NCI-H2107 (cell line): Measurements from ENCODE around the gene SETD7.
"Not testable (repeated sequence)": the region's sequence is repeated elsewhere in the genome, so short reads cannot be mapped to it uniquely, and the experiment has no call there.

ENCODE experiments used
- DNase-seq: peaks from one replicate; lab custom pipeline; 2025; lab: John Stamatoyannopoulos, UW

The SETD7 gene

DNA sequence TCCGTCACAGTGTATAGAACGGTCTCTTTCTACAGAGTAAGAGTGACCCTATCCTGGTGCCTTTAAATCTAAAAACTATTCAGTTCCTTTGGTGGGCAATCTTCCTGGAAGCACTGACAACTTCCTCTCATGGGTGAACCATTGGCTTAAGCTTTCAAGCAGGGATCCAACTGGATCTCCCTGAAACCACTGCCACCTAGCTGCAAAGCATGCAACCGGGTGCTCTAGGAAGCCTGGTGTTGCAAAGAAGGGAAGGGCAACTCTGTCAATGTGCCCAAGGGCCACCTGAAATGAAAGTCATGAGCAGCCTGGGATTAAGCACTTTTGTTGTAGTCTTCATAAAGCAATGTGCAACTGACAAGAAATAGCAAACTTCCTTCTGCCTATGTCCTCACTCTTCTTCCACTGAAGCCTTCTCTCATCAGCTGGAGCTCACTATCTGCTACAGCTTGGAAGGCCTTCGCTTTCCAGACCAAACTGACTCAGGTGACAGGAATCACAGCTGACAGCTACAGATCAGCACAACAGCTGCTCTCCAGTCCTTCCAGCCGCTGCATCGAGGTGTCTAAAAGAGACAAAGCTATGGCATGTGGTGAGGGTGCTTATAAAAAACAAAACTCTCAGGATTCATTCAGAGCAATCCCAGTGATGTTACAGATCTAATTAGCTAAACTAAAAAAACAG, 46.1 kb downstream of the SETD7 start:
- no peak for DNase-seq

DNA sequence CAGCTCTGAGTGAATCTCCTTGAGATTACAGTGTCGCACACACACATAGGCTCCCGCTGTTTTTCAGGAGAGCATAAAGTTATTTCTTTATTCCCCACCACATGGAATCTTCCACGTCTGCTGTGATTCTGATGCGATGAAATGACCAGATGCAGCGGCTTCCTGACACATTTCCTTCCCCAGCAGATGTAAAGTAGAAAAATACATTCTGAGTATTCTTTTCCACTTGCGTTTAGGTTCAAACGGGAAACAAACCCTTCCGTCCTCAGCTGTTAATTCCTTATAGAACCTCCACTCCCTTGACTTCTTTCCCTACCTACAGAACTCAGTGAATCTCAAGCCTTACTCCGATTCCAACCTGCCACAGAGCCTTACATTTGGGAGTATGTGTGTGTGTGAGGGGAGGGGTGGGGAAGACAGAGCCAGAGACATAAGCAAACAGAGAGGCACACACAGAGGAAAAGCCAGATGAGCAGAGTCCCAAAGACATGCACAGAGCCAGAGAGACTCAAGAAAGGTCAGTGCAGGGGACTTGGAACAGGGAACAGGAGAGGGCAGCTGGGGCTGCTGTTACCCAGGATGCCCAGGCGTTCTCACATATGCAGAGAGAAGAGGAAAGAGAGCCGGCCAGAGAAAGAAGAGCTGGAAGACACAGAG, 47.3 kb downstream of the SETD7 start:
- no peak for DNase-seq

DNA sequence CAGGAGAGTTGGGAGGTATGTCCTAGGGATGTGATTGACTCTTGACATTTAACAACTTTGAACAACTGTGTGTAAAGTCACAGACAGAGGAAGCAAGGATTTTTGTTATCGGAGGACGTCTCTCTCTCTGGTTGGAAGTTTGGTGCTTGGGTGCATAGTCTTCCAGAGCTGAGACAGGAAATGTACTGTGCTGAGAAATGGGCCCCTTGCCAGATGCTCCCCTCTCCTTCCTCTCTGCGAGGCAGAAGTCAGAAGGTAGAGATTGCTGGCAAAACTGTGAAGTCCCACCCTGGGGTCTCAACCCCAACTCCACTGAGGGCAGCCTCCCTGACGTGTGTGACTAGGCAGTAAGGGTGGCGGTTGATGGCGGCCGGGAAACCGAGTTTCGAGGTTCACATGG, 49.2 kb downstream of the SETD7 start:
- DNase-seq, result no peak

DNA sequence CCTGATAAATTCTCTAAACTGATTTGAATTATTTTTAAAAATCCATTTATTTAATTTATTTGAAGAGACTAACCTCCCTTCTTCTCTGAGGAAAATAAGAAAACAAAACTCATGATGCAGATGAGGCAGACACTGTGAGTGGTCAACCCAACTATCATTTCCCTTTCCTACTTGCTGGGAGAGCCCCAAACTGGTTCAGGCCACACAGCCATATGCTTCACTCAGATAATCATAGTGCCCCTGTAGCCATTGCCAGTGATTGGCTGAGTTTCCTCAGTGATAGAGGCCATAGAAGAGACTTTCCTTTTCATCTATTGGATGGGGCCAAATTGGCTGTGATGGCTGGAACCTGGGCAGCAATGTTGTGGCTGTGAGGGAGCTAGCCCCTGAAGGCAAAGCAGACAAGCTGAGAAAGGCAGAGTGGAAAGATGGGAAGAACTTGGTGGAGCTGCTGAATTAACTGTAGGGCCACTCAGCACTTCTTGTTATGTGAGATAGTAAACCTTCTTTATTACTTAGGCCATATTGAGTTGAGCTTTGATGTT, 52.3 kb downstream of the SETD7 start:
- DNase-seq, result no peak

DNA sequence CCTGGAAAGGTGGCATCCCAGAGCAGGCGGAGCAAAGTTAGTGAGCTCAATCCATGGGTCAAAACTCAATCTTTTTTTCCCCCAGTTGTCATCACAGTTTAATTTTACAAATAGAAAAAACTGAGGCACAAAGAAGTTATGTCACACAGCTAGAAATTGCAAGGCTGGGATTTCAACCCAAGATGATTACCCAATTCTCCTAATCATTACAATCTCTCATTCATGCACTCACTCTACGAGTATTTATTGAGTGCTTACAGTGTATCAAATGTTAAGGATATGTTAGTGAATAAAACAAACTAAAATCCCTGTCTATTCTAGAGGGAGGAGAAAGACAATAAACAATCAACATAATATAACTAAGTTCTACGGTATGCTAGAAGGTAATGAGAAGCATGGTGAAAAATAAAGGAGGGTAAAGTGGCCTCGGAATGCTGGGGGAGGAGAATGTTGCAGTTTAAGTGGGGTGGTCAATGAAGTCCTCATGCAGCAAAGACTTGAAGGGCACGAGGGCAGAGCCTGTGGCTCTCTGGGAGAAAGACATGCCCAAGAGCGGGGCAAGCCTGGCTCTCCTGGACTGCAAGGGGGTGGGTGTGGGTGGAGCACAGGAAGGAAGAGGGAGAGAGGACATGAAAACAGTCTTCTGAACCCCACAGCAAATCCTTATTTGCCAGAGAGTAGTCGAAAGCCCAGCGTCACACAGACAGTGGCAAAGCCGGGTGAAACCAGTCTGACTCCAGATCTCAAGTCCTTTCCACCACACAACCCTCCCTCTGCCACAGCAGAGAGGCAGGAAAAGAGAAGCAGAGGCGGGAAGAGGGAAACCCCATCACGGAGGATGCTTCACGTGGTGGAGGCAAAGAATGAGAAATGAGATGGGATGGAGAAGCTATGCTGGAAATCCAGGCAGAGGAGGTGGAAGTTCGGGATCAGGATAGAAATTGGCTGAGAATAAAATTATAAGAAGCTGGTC, 53.8 kb downstream of the SETD7 start:
- DNase-seq, result no peak

DNA sequence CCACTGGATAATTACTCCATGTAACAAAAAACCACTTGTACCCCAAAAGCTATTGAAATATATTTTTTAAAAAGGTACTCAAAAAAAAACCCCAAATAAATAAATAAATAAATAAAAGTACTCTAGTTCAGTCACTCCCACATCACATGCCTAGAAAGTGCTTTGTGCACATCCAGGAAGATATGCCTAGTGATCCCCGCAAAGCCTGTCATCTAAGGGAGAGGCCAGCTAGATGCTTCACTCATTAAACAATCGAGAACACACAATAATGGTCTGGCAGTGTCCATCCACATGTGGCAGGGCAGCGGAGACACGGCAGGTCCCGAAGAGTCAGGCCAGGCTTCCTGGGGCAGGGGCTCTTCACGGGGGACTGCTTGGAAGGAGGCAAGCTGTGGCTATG, 54.5 kb downstream of the SETD7 start:
- DNase-seq, result no peak

DNA sequence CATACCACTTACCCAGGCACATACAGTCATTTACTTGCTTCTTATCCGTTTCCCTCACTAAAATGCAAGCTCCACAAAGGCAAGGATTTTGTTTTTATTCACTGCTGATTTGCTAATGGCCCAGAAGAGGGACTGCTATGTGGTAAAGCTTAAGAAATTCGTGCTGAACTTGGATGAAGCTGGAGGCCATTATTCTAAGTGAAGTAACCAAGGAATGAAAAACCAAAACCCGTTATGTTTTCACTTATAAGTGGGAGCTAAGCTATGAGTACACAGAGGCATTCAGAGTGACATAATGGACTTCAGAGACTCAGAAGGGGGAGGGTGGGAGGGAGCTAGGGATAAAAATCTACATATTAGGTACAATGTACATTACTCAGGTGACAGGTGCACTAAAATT, 54.9 kb downstream of the SETD7 start:
- no peak for DNase-seq

DNA sequence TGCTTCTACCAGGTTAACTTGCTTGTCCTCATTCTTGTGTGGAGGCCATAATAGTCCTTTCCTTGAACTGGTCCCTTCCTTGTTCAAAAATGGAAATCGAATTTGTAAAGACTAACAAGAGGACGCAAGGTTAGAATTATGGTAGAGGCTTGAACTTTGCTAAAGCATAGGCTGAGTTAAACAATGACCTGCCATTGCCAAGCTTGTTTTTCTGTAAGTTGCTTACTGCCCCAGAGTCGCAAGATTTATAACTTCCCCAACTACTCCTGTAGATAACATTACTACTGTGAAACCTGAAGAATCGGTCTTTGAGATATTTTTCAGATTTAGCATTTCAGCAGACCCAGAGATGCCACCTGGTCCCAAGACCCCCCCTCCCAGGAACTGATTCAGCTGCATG, 56.8 kb downstream of the SETD7 start:
- DNase-seq, result no peak

DNA sequence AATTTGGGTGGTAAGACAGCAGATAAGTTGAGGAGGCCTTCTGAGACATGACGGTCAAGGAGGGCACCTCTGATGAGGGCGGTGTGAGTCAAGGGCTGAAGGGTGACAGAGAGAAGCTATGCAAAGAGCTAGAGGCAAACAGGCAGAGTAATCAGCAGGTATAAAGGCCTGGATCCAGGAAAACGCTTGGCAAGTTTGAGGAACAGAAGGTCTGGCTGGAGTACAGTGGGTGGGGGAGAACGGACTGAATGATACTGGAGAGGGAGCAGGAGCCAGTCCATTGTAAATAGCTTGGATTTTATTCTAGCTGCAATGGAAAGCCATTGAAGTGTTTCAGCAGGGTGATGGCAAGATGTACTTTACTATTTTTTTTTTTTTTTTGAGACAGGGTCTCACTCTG, 62.8 kb downstream of the SETD7 start:
- no peak for DNase-seq

DNA sequence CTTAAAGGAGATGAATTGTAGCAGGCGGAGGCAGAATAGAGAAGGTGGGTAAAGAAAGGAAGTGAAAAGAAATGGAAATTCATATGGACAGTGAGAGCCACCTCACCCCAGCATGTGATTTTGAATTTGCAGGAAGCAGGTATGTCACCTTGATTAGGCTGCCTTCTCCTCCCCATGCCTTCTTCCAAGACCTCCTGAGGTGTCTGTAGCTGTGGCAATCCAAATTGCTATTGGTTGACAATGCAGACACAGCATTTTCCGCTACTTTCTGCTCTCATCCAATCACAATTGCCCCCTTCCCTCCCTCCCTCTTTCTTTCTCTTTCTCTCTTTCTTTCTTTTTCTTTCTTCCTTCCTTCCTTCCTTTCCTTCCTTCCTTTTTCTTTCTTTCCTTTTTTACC, 63.6 kb downstream of the SETD7 start:
- no peak for DNase-seq

DNA sequence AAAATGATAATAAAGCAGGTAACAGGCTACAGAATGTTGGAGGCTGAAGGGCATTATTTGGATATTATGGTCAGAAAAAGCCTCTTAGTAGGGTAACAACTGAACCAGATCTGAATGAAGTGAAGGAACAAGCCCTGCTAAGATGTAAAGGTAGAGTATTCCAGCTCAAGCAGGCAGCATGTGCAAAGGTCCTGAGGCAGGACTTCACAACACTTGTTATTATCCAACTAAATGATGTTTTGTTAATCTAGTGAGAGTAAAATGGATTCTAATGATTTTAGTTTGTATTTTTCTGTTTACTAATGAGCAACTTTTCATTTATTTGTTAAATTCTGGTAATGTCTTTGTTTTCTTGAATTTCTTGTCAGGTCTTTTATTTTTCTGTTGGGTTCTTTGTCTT, 66.4 kb downstream of the SETD7 start:
- no peak for DNase-seq

DNA sequence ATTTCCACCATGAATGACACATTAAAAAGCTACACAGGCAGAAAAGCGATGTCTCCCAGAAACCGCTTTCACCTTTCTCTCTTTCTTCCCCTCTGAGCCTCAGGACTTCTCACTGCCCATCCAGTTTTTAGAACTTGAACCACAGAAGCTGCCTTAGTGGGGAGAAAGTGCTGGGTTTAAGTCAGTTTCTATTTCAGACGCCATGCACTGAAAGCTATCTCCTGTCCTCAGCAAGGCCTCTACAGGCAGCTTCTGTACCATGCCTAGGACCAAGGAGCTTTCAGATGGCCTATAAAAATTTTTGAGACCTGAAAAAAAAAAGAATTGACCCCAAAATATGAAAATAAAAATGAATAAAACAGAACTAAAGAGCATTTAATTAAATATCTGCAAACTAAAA, 67.6 kb downstream of the SETD7 start:
- no peak for DNase-seq

DNA sequence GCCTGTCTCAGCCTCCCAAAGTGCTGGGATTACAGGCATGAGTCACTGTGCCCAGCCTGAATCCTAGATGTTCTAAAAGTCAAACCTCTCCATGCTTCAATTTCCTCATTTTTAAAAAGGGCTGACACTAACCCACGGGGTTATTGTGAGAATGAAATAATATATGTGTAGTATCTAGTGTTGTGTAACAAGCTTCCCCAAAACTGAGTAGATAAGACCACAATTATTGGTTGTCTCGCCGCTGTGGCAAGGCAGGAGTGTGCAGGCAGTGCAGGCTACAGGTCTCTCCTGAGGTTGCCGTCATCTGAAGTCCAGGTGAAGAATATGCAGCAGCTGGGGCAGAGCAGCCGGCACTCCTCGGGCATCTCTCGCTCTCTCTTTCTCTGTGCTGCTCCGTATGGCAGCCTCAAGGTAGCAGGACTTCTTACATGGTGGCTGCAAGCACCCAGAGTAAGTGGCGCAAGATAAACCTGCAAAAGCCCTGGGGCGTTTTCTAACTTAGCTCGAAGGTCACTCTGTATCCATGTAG, 71.2 kb downstream of the SETD7 start:
- no peak for DNase-seq

DNA sequence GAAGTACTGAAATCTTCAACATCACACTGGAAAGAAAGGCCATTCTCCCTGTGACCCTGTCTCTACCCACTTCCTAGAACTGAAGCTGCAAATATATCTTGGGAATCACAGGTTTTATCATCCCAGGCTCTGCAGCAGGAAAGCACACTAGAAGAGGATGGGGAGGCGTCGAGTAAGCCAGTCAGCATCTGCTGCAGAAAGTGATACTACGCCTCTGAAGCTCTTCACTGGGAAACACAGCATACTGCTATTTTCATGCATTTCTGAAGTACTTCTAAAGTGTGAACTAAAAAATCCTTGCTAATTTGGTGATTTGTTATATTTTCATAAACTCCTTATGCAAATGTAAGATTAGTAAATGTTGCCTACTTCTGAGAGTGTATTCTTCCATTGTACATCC, 73.0 kb downstream of the SETD7 start:
- no peak for DNase-seq

DNA sequence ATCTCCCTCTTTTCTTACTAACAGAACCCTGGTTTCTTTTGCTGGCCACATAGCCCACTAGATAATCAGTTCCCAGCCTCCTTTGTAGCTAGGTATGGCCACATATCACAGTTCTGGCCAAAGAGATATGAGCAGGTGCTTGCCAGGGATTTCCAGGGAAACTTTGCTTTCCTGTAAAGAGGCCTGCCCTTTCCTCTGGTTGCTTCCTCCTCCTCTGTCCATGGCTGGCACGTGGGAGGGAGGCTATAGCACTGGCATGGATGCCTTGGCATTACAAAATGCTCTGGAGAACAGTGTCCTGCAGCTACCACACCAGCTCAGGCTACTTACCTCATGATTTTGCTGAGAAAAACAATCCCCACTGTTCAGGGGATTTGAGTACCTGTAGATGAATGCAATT, 74.6 kb downstream of the SETD7 start:
- DNase-seq, result no peak

DNA sequence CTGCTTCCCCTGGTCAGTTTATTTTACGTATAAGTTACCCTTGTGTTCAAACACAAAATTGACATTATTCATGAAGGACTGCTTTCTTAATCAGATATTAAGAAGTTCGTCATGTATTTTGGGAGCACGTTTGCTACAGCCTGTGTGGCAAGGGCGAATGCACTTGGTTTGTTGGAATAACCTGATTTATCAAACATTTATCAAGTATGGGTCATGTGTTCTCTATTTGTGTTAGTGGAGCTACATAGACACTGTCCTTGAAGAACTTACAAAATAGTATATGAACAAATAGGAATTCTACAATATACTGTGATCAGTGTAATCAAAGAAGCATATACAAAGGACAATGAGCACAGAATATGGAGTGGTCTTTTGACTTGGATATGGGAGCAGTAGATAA, 79.7 kb downstream of the SETD7 start:
- DNase-seq, result no peak

DNA sequence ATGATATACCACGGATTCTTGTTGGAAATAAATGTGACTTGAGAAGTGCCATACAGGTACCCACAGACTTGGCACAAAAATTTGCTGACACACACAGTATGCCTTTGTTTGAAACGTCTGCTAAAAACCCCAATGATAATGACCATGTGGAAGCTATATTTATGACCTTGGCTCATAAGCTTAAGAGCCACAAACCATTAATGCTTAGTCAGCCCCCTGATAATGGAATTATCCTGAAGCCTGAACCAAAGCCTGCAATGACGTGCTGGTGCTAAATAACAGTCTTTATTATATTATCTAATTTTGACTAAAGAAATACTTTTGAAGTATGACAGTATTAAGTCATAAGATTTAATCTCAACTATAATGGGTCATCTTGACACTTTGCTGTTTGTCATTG, 83.2 kb downstream of the SETD7 start:
- DNase-seq, result no peak

DNA sequence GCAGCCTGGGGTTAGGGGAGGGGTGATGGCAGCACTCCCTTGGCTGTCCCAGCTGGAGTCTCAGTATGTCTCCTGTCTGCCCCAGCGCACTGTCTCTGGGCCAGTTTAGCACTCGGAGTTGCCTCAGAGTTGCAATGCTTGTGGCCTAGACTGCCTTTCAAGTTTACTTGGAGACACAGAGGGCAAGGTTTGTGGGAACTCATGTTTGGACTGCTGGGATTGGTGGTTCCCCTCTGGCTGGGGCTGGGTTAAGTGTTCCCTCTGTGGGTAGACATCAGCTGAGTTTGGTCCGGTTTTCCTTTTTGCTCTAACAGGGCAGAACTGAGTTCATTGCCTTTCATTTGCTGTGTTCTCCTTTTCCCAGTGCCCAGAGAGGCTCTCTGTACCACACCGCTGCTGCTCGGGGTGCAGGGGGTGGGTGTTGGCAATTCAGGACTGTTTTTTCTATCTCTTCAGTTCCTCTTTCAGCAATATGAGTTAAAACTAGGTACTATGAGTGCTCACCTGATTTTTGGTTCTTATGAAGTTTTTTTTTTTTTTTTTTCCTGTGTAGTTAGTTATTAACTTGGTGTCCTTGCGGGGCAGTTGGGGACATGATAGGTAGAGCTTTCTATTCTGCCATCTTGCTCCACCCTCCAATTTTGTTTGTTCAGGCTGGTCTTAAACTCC, 84.9 kb downstream of the SETD7 start:
- no peak for DNase-seq

DNA sequence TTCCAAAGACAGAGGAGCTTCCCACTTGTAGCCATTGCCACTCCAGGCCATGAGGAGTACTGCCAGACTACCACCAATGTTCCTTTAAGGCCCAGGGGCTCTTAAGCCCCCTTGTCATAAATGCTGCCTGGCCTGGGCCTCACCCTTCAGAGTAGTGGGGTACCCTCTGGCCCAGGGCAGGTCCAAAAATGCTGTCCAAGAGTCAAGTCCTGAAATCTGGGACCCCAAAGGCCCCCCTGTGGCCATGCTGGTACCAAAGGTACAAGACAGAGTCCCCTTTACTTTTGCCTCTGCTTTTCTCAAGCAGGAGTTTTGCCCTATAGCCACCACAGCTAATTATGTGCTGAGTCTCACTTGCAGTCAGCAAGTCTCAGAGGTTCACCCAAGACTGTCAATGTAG, 85.7 kb downstream of the SETD7 start:
- no peak for DNase-seq

DNA sequence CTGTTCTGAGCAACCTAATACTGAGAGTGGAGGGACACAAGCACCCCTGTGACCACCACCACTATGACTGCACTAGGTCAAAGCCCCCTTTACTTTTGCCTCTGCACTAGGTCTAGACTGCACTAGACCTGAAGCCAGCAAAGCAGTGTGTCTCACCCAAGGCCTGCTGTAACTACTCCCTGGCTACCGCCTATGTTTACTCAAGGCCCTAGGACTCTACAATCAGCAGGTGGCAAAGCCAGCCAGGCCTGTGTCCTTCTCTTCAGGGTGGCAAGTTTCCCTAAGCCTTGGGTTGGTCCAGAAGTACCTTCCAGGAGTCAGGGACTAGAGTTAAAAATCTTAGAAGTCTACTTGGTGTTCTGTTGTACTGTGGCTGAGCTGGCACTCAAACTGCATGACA, 86.2 kb downstream of the SETD7 start:
- no peak for DNase-seq

DNA sequence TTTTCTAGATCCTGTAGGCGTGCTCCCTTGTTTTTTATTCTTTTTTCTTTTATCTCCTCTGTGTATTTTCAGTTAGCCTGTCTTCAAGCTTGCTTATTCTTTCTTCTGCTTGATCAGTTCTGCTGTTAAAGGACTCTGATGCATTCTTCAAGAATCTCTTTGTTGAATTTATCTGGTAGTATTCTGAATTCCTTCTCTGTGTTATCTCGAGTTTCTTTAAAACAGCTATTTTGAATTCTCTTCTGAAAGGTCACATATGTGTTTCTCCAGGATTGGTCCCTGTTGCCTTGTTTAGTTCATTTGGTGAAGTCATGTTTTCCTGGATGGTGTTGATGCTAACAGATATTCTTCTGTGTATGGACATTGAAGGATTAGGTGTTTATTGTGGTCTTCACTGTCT, 86.8 kb downstream of the SETD7 start:
- DNase-seq, result no peak

DNA sequence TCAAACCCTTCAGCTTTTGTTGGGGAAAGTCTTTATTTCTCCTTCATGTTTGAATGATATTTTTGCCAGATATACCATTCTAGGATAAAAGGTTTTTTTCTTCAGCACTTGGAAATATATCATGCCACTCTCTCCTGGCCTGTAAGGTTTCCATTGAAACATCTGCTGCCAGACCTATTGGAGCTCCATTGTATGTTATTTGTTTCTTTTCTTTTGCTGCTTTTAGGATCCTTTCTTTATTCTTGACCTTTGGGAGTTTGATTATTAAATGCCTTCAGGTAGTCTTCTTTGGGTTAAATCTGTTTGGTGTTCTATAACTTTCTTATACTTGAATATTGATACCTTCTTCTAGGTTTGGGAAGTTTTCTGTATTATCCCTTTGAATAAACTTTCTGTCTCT, 87.3 kb downstream of the SETD7 start:
- DNase-seq, result not testable (repeated sequence)
